ENCODE results near the gene SCRT2. TPM values are rescaled to one million over a fixed set of nuclear protein-coding genes. Genes with fewer than 3 reads are reported as not detected.

Gene SCRT2
- total and polyA plus RNA-seq, 4 donors = not detected

DNA sequence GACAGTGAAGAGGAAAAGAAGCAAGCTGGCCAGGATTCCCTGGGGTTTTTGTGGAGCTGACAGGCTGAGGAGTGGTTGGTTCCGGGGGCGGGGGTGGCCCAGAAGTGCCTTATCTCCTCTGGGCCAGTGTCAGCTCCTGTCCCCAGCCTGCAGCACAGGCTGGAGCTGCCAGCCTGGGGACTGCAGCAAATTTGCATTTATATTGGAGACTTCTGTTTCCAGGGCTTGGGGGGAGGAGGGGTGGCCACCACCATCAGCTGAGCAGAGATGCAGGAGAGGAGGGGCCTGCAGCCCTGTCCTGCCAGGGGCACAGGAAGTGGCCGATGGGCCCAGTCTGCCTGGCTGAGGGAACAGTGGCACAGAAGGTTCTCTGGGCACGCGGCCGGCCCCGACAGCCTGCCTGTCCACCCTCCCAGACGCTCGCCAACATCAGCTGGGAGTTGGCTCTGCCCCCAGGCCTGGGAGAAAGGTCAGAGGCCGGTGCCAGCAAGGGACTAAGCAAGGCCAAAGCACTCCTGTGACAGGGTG, 24.3 kb upstream of the SCRT2 start:
- no peaks in the 10 kb centered on the region for H3K36me3 ChIP-seq (ENCODE audit: control insufficient read depth in 4 of 4, insufficient read depth in 3 of 4, low read depth in 1 of 4, low read length in 3 of 4)
- peaks cover 3 to 13% (median 10%) of the 10 kb centered on the region in 4 donors for H3K4me1 ChIP-seq (ENCODE audit: control insufficient read depth in 4 of 4, insufficient read depth in 4 of 4, low read length in 3 of 4)
- no peaks in the 10 kb centered on the region for H3K27me3 ChIP-seq (ENCODE audit: control insufficient read depth in 4 of 4, insufficient read depth in 4 of 4, low read length in 3 of 4)
- no peak overlapping the region for H3K4me3 ChIP-seq (ENCODE audit: low read depth in 1 of 3, low read length in 3 of 3)
- H3K9me3 ChIP-seq (ENCODE audit: control insufficient read depth in 4 of 4, low read length in 3 of 4) = no peaks in the 10 kb centered on the region
- TF ChIP-seq FOXA2 (IDR thresholded peaks at IDR 0.05) (peak; percentile 10), TAF1 (conservative IDR thresholded peaks at IDR 0.05) (no peak), GABPA (IDR thresholded peaks at IDR 0.05 in 1 of 2, conservative IDR thresholded peaks at IDR 0.05 in 1 of 2) (peak in 1 of 2 donors; percentile 61), RAD21 (IDR thresholded peaks at IDR 0.05) (peak in 1 of 2 donors; percentile 21), SP1 (IDR thresholded peaks at IDR 0.05) (peak; percentile 66), EGR1 (IDR thresholded peaks at IDR 0.05; ENCODE audit: low read depth in 2 of 2) (no peak), YY1 (IDR thresholded peaks at IDR 0.05) (peak; percentile 70), JUND (IDR thresholded peaks at IDR 0.05) (peak in 1 of 2 donors; percentile 54), FOXA1 (IDR thresholded peaks at IDR 0.05) (no peak), HNF4G (IDR thresholded peaks at IDR 0.05) (no peak), NR2F2 (IDR thresholded peaks at IDR 0.05) (peak; percentile 66), RXRA (IDR thresholded peaks at IDR 0.05) (peak; percentile 81 to 92), HNF4A (conservative IDR thresholded peaks at IDR 0.05) (peak; percentile 77 to 88)
- TF ChIP-seq, protein P1, sequence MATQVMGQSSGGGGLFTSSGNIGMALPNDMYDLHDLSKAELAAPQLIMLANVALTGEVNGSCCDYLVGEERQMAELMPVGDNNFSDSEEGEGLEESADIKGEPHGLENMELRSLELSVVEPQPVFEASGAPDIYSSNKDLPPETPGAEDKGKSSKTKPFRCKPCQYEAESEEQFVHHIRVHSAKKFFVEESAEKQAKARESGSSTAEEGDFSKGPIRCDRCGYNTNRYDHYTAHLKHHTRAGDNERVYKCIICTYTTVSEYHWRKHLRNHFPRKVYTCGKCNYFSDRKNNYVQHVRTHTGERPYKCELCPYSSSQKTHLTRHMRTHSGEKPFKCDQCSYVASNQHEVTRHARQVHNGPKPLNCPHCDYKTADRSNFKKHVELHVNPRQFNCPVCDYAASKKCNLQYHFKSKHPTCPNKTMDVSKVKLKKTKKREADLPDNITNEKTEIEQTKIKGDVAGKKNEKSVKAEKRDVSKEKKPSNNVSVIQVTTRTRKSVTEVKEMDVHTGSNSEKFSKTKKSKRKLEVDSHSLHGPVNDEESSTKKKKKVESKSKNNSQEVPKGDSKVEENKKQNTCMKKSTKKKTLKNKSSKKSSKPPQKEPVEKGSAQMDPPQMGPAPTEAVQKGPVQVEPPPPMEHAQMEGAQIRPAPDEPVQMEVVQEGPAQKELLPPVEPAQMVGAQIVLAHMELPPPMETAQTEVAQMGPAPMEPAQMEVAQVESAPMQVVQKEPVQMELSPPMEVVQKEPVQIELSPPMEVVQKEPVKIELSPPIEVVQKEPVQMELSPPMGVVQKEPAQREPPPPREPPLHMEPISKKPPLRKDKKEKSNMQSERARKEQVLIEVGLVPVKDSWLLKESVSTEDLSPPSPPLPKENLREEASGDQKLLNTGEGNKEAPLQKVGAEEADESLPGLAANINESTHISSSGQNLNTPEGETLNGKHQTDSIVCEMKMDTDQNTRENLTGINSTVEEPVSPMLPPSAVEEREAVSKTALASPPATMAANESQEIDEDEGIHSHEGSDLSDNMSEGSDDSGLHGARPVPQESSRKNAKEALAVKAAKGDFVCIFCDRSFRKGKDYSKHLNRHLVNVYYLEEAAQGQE (IDR thresholded peaks at IDR 0.05) = peak; percentile 82
- TF ChIP-seq, protein P2, sequence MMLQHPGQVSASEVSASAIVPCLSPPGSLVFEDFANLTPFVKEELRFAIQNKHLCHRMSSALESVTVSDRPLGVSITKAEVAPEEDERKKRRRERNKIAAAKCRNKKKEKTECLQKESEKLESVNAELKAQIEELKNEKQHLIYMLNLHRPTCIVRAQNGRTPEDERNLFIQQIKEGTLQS (IDR thresholded peaks at IDR 0.05) = no peak
- TF ChIP-seq, protein P3, sequence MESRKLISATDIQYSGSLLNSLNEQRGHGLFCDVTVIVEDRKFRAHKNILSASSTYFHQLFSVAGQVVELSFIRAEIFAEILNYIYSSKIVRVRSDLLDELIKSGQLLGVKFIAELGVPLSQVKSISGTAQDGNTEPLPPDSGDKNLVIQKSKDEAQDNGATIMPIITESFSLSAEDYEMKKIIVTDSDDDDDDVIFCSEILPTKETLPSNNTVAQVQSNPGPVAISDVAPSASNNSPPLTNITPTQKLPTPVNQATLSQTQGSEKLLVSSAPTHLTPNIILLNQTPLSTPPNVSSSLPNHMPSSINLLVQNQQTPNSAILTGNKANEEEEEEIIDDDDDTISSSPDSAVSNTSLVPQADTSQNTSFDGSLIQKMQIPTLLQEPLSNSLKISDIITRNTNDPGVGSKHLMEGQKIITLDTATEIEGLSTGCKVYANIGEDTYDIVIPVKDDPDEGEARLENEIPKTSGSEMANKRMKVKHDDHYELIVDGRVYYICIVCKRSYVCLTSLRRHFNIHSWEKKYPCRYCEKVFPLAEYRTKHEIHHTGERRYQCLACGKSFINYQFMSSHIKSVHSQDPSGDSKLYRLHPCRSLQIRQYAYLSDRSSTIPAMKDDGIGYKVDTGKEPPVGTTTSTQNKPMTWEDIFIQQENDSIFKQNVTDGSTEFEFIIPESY (IDR thresholded peaks at IDR 0.05) = no peak
- TF ChIP-seq, protein P4, sequence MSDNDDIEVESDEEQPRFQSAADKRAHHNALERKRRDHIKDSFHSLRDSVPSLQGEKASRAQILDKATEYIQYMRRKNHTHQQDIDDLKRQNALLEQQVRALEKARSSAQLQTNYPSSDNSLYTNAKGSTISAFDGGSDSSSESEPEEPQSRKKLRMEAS (IDR thresholded peaks at IDR 0.05) = peak; percentile 100
- TF ChIP-seq, protein P5, sequence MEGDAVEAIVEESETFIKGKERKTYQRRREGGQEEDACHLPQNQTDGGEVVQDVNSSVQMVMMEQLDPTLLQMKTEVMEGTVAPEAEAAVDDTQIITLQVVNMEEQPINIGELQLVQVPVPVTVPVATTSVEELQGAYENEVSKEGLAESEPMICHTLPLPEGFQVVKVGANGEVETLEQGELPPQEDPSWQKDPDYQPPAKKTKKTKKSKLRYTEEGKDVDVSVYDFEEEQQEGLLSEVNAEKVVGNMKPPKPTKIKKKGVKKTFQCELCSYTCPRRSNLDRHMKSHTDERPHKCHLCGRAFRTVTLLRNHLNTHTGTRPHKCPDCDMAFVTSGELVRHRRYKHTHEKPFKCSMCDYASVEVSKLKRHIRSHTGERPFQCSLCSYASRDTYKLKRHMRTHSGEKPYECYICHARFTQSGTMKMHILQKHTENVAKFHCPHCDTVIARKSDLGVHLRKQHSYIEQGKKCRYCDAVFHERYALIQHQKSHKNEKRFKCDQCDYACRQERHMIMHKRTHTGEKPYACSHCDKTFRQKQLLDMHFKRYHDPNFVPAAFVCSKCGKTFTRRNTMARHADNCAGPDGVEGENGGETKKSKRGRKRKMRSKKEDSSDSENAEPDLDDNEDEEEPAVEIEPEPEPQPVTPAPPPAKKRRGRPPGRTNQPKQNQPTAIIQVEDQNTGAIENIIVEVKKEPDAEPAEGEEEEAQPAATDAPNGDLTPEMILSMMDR (IDR thresholded peaks at IDR 0.05; ENCODE audit: low read depth, low read length, missing input control) = no peak
- peak overlapping the region in 1 of 2 donors; percentile 60 for H3K27ac ChIP-seq (ENCODE audit: low read depth in 1 of 2, low read length in 2 of 2)
- H3K9ac ChIP-seq (ENCODE audit: low read depth in 1 of 2, low read length in 2 of 2) = no peak overlapping the region
- no peak for DNase-seq (ENCODE audit: low spot score)
- WGBS = 23% methylated on average over 10 of the region's 10 CpGs

All from liver (tissue), 9 donors.